Measurements from ENCODE around the gene CRB1. TPM values are rescaled to one million over a fixed set of nuclear protein-coding genes. Genes with fewer than 3 reads are reported as not detected.
A peak's percentile ranks its signal among the peaks of the same experiment; 100 is the strongest.

CRB1 gene
- total RNA-seq, 1 donor from 2014 or later = 0.51 TPM

- Mint-ChIP-seq H3K4me3 (no peak overlapping the region), H3K27me3 (ENCODE audit: low read depth) (no peaks in the 10 kb centered on the region), H3K36me3 (no peaks in the 10 kb centered on the region), H3K27ac (no peak overlapping the region), H3K9me3 (no peaks in the 10 kb centered on the region), H3K4me1 (peaks cover 46% of the 10 kb centered on the region)
- no peak for DNase-seq (ENCODE audit: low spot score in 2 of 2, unreplicated experiment in 2 of 2)
- no peak for TF ChIP-seq CTCF (IDR thresholded peaks at IDR 0.05; ENCODE audit: unreplicated experiment)
Measured at GRCh38 chr1:197462539-197462938, 194.5 kb downstream of the CRB1 start.

- no peak for TF ChIP-seq CTCF (IDR thresholded peaks at IDR 0.05; ENCODE audit: unreplicated experiment)
- H3K4me3 Mint-ChIP-seq = no peak overlapping the region
- H3K4me1 Mint-ChIP-seq = peaks cover 52% of the 10 kb centered on the region
- DNase-seq (ENCODE audit: low spot score in 2 of 2, unreplicated experiment in 2 of 2) = no peak
- H3K27ac Mint-ChIP-seq = no peak overlapping the region
- no peaks in the 10 kb centered on the region for H3K36me3 Mint-ChIP-seq
- no peaks in the 10 kb centered on the region for H3K27me3 Mint-ChIP-seq (ENCODE audit: low read depth)
- H3K9me3 Mint-ChIP-seq = no peaks in the 10 kb centered on the region
Measured at GRCh38 chr1:197463142-197463541, 195.1 kb downstream of the CRB1 start.

- H3K9me3 Mint-ChIP-seq = no peaks in the 10 kb centered on the region
- H3K36me3 Mint-ChIP-seq = no peaks in the 10 kb centered on the region
- TF ChIP-seq CTCF (IDR thresholded peaks at IDR 0.05; ENCODE audit: unreplicated experiment) = no peak
- H3K27ac Mint-ChIP-seq = peak overlapping the region; percentile 55
- H3K27me3 Mint-ChIP-seq (ENCODE audit: low read depth) = no peaks in the 10 kb centered on the region
- DNase-seq (ENCODE audit: low spot score in 2 of 2, unreplicated experiment in 2 of 2) = no peak
- H3K4me3 Mint-ChIP-seq = no peak overlapping the region
- H3K4me1 Mint-ChIP-seq = peaks cover 51% of the 10 kb centered on the region
Measured at GRCh38 chr1:197464044-197464443, 196.0 kb downstream of the CRB1 start.

GRCh38 chr1:197465528-197466327 lies 197.7 kb downstream of the CRB1 start:
- no peaks in the 10 kb centered on the region for H3K9me3 Mint-ChIP-seq
- no peak for DNase-seq (ENCODE audit: low spot score in 2 of 2, unreplicated experiment in 2 of 2)
- H3K27me3 Mint-ChIP-seq (ENCODE audit: low read depth) = no peaks in the 10 kb centered on the region
- no peak for TF ChIP-seq CTCF (IDR thresholded peaks at IDR 0.05; ENCODE audit: unreplicated experiment)
- H3K4me1 Mint-ChIP-seq = peaks cover 66% of the 10 kb centered on the region
- peak overlapping the region; percentile 51 for H3K27ac Mint-ChIP-seq
- H3K4me3 Mint-ChIP-seq = no peak overlapping the region
- H3K36me3 Mint-ChIP-seq = no peaks in the 10 kb centered on the region

GRCh38 chr1:197466813-197467212 lies 198.8 kb downstream of the CRB1 start:
- no peaks in the 10 kb centered on the region for H3K36me3 Mint-ChIP-seq
- no peaks in the 10 kb centered on the region for H3K27me3 Mint-ChIP-seq (ENCODE audit: low read depth)
- H3K9me3 Mint-ChIP-seq = no peaks in the 10 kb centered on the region
- no peak overlapping the region for H3K4me3 Mint-ChIP-seq
- TF ChIP-seq CTCF (IDR thresholded peaks at IDR 0.05; ENCODE audit: unreplicated experiment) = no peak
- H3K27ac Mint-ChIP-seq = peak overlapping the region; percentile 61
- no peak for DNase-seq (ENCODE audit: low spot score in 2 of 2, unreplicated experiment in 2 of 2)
- peaks cover 77% of the 10 kb centered on the region for H3K4me1 Mint-ChIP-seq
